Breast epithelium (tissue), 4 donors: Measurements from ENCODE around the gene OLFML2A. TPM values are rescaled to one million over a fixed set of nuclear protein-coding genes. Genes with fewer than 3 reads are reported as not detected.

ENCODE experiments used
- DNase-seq, 2 donors: peaks; one replicate each; pipeline ENCODE4 v3.0.0-alpha.2; 2019; ENCODE audit warnings: low spot score in 2 of 2
- H3K27ac ChIP-seq, 2 donors: fragments of 200-600 bp; sonication (generic) in 1 of 2; one replicate each; pipeline ENCODE4 v1.5.1; 2016 to 2019; ENCODE audit warnings: mild to moderate bottlenecking in 1 of 2
- H3K27me3 ChIP-seq, 2 donors: fragments of 200-600 bp; sonication (generic) in 1 of 2; one replicate each; pipeline versions ENCODE4 v1.5.1 to v1.6.0; 2017 to 2019; ENCODE audit warnings: control low read depth in 1 of 2, mild to moderate bottlenecking in 1 of 2
- H3K36me3 ChIP-seq: fragments of 200-600 bp; one replicate; pipeline ENCODE4 v1.5.1; 2019
- H3K4me1 ChIP-seq, 2 donors: fragments of 200-600 bp; sonication (generic); one replicate each; pipeline ENCODE4 v1.5.1; 2016 to 2019; ENCODE audit warnings: control low read depth in 1 of 2
- H3K4me3 ChIP-seq, 3 donors: fragments of 200-600 bp; sonication (generic); 1 replicate in 2 of 3; 2 replicates in 1 of 3; pipeline ENCODE4 v1.5.1; 2016 to 2019; ENCODE audit warnings: mild to moderate bottlenecking in 3 of 3, moderate library complexity in 2 of 3
- H3K9me3 ChIP-seq, 2 donors: fragments of 200-600 bp; sonication (generic) in 1 of 2; one replicate each; pipeline ENCODE4 v1.5.1; 2016 to 2019; ENCODE audit warnings: control low read depth in 1 of 2
- POLR2A ChIP-seq: fragments of 450-650 bp; IDR thresholded peaks from one replicate; pipeline ENCODE4 v1.6.1; 2016; ENCODE audit warnings: antibody characterized with exemption, mild to moderate bottlenecking, moderate library complexity
- POLR2AphosphoS5 ChIP-seq, 3 donors: sonication (generic); formaldehyde crosslinking; IDR thresholded peaks; one replicate each; pipeline ENCODE4 v1.6.1; 2017; ENCODE audit warnings: antibody characterized with exemption in 3 of 3
- intact Hi-C: fragments of 100-400 bp; cut with DNase I; formaldehyde crosslinking; loops from one replicate; pipeline ENCODE4 v1.15.1; 2023; ENCODE audit warnings: low total_unique reads
- total RNA-seq, 3 donors: library from RNA; depleted of rRNA; stranded (reverse); fragments of >200 nt; gene quantifications; one replicate each; pipeline ENCODE4 v1.1.0, GENCODE V29; 2016
- TF ChIP-seq, protein P1 (sequence below), 3 donors: fragments of 450-650 bp; IDR thresholded peaks; one replicate each; pipeline ENCODE4 v1.5.1; 2016 to 2017; ENCODE audit warnings: antibody characterized with exemption in 3 of 3, mild to moderate bottlenecking in 3 of 3, moderate library complexity in 3 of 3

The OLFML2A gene
- total RNA-seq, 3 donors from 2014 or later, result 11.4 to 25.2 (median 11.4) TPM

DNA sequence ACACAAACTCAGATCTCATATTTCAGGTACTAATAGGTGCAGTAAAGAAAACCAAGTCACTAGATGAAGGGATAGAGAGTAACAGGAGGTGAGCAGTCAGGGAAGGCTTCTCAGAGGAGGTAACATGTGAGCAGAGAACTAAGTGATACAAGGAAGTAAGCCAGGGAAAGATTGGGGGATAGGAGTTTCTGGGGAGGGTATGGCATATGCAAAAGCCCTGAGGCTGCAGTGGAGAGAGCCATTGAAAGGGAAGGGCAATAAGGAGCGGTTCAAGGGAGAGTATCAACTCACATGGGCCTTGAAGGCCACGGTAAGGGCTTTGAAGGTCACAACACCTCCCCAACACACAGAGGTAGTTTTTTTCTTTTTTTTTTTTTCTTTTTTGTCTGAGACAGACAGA, 6.9 kb downstream of the OLFML2A start:
- intact Hi-C loops, result no loop called here
- Histone ChIP-seq H3K27me3 (no peaks in the 10 kb centered on the region), H3K4me3 (no peak overlapping the region), H3K4me1 (peaks cover 3 to 15% of the 10 kb centered on the region in 2 donors), H3K9me3 (no peaks in the 10 kb centered on the region), H3K27ac (peak overlapping the region; percentile 14 to 87), H3K36me3 (no peaks in the 10 kb centered on the region)
- TF ChIP-seq, protein P1, sequence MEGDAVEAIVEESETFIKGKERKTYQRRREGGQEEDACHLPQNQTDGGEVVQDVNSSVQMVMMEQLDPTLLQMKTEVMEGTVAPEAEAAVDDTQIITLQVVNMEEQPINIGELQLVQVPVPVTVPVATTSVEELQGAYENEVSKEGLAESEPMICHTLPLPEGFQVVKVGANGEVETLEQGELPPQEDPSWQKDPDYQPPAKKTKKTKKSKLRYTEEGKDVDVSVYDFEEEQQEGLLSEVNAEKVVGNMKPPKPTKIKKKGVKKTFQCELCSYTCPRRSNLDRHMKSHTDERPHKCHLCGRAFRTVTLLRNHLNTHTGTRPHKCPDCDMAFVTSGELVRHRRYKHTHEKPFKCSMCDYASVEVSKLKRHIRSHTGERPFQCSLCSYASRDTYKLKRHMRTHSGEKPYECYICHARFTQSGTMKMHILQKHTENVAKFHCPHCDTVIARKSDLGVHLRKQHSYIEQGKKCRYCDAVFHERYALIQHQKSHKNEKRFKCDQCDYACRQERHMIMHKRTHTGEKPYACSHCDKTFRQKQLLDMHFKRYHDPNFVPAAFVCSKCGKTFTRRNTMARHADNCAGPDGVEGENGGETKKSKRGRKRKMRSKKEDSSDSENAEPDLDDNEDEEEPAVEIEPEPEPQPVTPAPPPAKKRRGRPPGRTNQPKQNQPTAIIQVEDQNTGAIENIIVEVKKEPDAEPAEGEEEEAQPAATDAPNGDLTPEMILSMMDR (IDR thresholded peaks at IDR 0.05), result no peak
- TF ChIP-seq POLR2AphosphoS5 (IDR thresholded peaks at IDR 0.05) (no peak), POLR2A (no peak)
- no peak for DNase-seq

DNA sequence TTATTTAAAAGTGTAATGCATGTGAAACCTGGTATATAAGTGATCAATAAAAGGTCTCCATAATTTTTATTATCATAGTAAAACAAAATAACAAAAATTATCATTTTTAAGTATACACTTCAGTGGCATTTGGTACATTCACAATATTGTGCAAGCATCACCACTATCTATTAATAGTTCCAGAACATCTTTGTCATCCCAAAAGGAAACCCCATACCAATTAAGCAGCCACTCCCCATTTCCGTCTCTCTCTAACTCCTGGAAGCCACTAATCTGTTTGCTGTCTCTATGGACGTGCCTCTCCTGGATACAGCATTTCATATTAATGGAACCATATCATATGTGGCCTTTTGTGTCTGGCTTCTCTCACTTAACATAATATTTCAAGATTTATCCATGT, 7.6 kb downstream of the OLFML2A start:
- peaks cover 3 to 9% of the 10 kb centered on the region in 2 donors for H3K4me1 ChIP-seq
- H3K36me3 ChIP-seq, result no peaks in the 10 kb centered on the region
- DNase-seq, result peak; percentile 5 to 16
- TF ChIP-seq POLR2AphosphoS5 (IDR thresholded peaks at IDR 0.05) (peak in 1 of 3 donors; percentile 49), POLR2A (no peak)
- no peaks in the 10 kb centered on the region for H3K27me3 ChIP-seq
- no peaks in the 10 kb centered on the region for H3K9me3 ChIP-seq
- intact Hi-C loops, result no loop called here
- no peak overlapping the region for H3K4me3 ChIP-seq
- peak overlapping the region; percentile 14 to 59 for H3K27ac ChIP-seq

DNA sequence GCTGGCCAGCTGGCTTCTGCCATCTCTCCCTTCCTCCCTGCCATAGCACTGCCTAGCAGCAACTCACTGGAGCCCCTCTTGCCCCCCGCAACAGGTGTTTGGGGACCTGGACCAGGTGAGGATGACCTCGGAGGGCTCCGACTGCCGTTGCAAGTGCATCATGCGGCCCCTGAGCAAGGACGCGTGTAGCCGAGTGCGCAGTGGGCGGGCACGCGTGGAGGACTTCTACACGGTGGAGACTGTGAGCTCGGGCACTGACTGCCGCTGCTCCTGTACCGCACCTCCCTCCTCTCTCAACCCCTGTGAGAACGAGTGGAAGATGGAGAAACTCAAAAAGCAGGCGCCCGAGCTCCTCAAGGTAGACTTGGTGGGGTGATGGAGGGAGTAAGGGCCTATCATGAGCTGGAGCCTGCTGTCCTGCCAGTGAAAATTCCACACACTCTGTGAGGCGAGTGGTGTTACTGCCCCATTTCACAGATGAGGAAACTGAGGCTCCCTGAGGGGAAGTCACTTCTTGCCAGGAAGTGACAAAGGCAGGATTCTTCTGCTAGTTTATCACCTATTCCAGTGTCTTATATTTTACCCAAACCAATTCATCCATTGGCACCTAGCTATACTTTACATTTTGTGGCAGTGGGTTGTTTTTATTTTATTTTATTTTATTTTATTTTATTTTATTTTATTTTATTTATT, 10.1 kb downstream of the OLFML2A start:
- DNase-seq, result peak; percentile 6 to 47
- TF ChIP-seq POLR2A (no peak), POLR2AphosphoS5 (IDR thresholded peaks at IDR 0.05) (no peak)
- TF ChIP-seq, protein P1 (IDR thresholded peaks at IDR 0.05), result no peak
- Histone ChIP-seq H3K27ac (no peak overlapping the region), H3K4me3 (no peak overlapping the region), H3K4me1 (peaks cover 0 to 6% of the 10 kb centered on the region in 2 donors), H3K27me3 (no peaks in the 10 kb centered on the region), H3K9me3 (no peaks in the 10 kb centered on the region), H3K36me3 (no peaks in the 10 kb centered on the region)
- intact Hi-C loops, result no loop called here

DNA sequence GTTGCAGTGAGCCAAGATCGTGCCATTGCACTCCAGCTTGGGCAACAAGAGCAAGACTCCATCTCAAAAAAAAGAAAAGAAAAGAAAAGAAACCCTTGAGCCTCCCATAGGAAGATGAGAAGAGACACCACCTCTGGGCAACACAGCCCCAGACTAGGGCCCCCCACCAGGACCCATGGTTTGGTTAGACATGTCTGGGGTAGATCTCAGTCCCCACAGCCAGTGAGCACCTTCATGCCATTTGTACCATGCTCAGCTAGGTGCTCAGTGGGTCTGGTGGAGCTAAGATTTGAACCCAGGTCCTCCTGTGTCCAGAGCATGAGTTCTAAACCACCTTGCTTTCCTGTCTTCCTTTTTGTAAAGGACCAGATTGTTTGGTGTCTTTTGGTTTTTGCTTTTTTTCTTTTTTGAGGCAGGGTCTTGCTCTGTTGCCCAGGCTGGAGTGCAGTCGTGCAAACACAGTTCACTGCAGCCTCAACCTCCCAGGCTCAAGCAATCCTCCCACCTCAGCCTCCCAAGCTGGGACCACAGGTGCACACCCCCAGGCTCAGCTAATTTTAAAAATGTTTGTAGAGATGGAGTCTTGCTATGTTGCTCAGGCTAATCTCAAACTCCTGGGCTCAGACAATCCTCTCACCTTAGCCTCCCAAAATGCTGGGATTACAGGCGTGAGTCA, 11.7 kb downstream of the OLFML2A start:
- intact Hi-C loops, result no loop called here

DNA sequence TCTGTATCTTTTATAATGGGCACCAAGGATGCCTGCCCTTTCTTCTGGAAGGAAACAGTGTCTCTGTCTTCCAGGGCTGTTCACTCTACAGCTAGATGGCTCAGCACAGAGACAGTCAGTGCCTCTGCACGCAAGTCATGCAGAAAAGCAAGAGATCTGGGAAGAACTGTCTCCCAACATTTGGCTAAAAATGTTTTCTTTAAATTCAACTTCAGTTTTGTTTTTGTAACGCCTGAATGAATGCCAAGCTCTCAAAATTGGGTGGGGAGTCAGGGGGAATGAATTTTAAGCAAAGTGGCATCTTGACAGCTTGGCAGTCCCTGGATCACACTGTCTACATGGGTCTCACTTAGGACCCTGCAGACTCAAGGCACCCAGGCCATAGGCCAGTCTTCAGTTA, 12.6 kb downstream of the OLFML2A start:
- Histone ChIP-seq H3K4me3 (no peak overlapping the region), H3K27ac (no peak overlapping the region), H3K9me3 (no peaks in the 10 kb centered on the region), H3K4me1 (no peaks in the 10 kb centered on the region), H3K27me3 (no peaks in the 10 kb centered on the region), H3K36me3 (no peaks in the 10 kb centered on the region)
- DNase-seq, result no peak
- no peak for TF ChIP-seq POLR2AphosphoS5 (IDR thresholded peaks at IDR 0.05)
- no peak for TF ChIP-seq POLR2A
- TF ChIP-seq, protein P1 (IDR thresholded peaks at IDR 0.05), result no peak
- intact Hi-C loops, result no loop called here

More for the DNA sequence above, 11.7 kb downstream of the OLFML2A start:
- Histone ChIP-seq H3K27me3 (no peaks in the 10 kb centered on the region), H3K36me3 (no peaks in the 10 kb centered on the region), H3K9me3 (no peaks in the 10 kb centered on the region), H3K27ac (no peak overlapping the region), H3K4me1 (no peaks in the 10 kb centered on the region), H3K4me3 (no peak overlapping the region)
- TF ChIP-seq POLR2AphosphoS5 (IDR thresholded peaks at IDR 0.05) (no peak), POLR2A (no peak)
- TF ChIP-seq, protein P1 (IDR thresholded peaks at IDR 0.05), result no peak
- DNase-seq, result peak in 1 of 2 donors; percentile 30
